GM13976 (cell line): ENCODE measurements around the gene ABLIM2.

ENCODE experiments used
- DNase-seq: peaks from one replicate; pipeline ENCODE4 v3.0.0; 2012; ENCODE audit warnings: low spot score
- in situ Hi-C: fragments of 300-500 bp; cut with MboI; formaldehyde crosslinking; loops from one replicate; pipeline ENCODE4 v1.12.0; 2022; ENCODE audit warnings: low sequenced_read_pairs, mixed read lengths, inconsistent platforms; ENCODE audit not compliant: unreplicated experiment
- TF ChIP-seq, protein P1 (sequence below): IDR thresholded peaks from 2 replicates; pipeline ENCODE4 v1.5.1; 2012; ENCODE audit warnings: borderline replicate concordance, mild to moderate bottlenecking; ENCODE audit not compliant: insufficient read depth; ENCODE audit errors: extremely low read depth, missing control alignments, control extremely low read depth

Gene ABLIM2

DNA sequence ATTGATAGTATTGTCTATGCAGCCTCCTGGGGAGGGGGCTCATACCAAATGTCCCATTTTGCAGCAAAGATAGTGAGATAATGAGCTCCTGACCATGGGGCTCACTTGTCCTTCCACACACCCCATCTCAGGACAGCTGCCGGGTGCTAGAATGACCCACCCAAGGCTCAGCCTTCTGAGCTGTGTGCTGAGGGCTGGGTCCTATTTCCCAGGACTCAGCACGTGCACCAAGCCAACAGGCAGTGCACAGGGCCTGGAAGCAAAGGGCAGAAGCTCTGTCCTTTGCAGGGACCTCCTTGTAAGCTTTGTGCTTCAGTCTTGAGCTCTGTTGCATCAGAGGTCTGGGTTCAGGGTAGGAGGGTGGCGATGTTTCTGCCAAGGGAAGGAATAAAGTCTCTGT, 11.2 kb upstream of the ABLIM2 start:
- TF ChIP-seq, protein P1, sequence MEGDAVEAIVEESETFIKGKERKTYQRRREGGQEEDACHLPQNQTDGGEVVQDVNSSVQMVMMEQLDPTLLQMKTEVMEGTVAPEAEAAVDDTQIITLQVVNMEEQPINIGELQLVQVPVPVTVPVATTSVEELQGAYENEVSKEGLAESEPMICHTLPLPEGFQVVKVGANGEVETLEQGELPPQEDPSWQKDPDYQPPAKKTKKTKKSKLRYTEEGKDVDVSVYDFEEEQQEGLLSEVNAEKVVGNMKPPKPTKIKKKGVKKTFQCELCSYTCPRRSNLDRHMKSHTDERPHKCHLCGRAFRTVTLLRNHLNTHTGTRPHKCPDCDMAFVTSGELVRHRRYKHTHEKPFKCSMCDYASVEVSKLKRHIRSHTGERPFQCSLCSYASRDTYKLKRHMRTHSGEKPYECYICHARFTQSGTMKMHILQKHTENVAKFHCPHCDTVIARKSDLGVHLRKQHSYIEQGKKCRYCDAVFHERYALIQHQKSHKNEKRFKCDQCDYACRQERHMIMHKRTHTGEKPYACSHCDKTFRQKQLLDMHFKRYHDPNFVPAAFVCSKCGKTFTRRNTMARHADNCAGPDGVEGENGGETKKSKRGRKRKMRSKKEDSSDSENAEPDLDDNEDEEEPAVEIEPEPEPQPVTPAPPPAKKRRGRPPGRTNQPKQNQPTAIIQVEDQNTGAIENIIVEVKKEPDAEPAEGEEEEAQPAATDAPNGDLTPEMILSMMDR, result no peak
- no peak for DNase-seq
- in situ Hi-C loops, result no loop called here

DNA sequence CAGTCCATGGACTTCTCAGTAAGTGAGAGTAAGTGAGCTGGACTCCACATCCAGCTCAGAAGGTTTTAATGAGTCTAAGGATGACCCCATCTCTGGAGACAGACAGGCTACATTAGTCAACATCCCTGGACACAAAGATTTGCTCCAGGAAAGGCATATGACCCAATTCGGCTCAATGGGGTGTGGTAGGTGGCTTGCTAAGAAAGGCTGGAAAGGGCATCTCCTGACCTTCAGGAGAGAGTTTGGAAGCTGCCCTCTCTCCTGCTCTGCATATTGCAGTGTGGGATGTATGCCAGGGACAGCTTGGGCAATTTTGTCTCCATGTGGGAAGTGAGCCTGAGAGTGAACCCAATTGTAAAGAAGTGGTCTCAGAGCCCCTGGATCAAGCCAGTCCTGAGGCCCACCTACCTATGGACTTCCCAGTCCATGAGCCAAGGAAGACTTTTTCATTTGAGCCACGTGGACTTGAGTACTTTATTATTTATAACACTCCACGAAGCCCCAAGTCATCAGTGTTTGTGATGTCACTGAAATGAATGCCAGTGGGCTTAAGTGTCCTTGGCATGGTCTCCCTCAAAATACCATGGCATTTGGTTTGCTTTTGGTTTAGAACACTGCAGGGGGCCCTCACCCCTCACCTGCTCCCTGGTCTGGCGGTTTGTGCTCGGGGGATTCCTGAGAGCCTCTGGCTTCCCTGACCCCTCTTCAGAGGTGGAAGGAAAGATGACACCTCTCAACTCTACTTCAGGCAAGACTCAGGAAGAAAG, 10.4 kb upstream of the ABLIM2 start:
- DNase-seq, result no peak
- TF ChIP-seq, protein P1, result no peak
- in situ Hi-C loops, result no loop called here

DNA sequence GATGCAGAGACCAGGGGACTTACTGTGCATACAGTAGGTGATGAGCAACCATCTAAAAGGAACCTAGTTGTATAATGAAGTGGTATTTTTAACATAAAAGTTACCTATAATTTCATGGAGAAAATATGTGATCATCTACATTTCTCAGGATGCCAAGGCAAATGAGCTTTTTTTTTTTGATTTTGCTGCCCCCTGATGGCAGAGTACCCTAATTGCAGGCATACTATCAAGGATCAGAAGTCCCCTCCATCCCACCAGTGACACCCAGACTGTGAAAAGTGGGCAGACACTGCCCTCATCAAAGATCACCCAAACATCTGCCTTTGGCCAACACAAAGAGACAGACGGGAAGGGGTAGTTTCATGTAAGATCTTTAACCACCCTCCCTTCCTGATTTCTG, 9.6 kb upstream of the ABLIM2 start:
- in situ Hi-C loops, result no loop called here
- TF ChIP-seq, protein P1, result no peak
- DNase-seq, result no peak

DNA sequence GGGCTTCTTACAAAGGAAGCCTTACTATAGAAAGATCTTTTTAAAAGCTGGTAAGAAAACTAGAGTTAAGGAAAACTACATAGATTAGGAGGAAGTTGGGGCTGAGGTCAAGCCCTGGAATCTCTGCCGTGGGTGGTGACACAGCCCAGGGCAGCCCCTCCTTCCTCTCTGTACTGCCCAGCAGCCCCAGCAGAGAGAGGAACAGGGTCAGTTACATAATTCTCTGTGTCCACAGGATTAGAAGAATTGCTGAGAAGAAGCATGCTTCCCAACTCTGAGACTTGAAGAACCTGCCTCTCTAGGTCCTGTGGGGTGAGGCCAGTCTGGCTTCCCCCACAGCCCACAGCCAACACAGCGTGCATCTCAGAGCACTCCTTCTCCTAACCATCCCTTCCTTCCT, 9.2 kb upstream of the ABLIM2 start:
- in situ Hi-C loops, result no loop called here
- DNase-seq, result no peak
- TF ChIP-seq, protein P1, result no peak

DNA sequence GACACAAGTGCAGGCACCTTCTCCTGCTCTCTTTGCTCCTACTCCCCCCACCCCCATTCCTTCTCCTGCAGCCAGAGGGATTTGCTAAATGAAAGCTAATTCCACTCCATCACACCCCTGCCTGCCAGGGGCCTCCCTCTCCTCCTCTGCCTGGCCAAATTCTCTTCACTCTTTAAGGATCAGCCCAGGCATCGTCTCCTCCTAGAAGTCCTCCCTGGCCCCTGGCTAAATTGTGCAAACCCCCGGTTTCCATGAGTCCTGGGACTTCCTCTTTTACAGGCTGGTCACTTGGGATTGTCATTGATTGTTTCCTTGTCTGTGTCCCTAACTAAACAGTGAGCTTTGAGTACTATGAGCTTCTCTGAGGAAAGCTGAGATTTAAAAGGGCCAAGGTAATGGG, 8.7 kb upstream of the ABLIM2 start:
- in situ Hi-C loops, result no loop called here
- TF ChIP-seq, protein P1, result no peak
- no peak for DNase-seq

DNA sequence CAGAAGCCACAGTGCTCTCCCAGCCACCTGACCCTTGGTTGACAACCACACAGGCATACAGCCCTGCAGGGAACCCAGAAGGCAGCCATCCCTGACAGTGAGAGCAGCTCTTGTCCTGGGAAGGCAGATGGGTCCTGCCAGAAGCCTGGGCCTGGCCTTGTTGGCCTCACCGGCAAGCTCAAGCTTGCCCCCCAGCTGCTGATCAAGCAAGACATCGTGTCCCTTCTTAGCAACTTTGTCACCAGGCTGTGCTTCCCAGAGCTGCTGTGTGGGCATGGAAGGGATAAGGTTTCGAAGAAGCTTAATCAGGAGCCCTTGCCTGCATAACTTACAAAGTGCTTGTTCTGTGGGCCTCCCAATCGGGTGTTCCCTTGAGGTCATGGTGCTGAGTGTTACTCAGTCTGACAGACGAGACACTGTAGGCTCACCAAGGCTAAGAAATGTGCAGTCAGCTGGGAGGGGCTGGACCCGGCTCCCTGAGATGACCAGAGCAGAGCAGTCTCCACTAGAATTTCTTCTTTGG, 6.8 kb upstream of the ABLIM2 start:
- in situ Hi-C loops, result no loop called here
- TF ChIP-seq, protein P1, result no peak
- DNase-seq, result no peak
